ENCODE results near the gene POU6F1. TPM values are rescaled to one million over a fixed set of nuclear protein-coding genes. Genes with fewer than 3 reads are reported as not detected.

POU6F1 gene
- total and polyA plus RNA-seq, 2 of the 8 experiments (the other 6 are each of a cell fraction or from before 2014, with no cell fraction given), result 5.6 to 8.7 TPM

- TF ChIP-seq USF2 (IDR thresholded peaks at IDR 0.05; ENCODE audit: low read length) (peak; percentile 91), RBBP5 (IDR thresholded peaks at IDR 0.05; ENCODE audit: borderline replicate concordance, low read depth, low read length) (peak; percentile 94), CHD1 (IDR thresholded peaks at IDR 0.05; ENCODE audit: low read depth, low read length) (0 out of 2 replicates have a peak, but pooled peaks have one; percentile 25), ATF3 (IDR thresholded peaks at IDR 0.05; ENCODE audit: insufficient read depth, low read depth, low read length) (peak; percentile 52; the same call in 1 of the 2 replicates), SIX5 (IDR thresholded peaks at IDR 0.05; ENCODE audit: low read depth, low read length) (no peak), TAF1 (IDR thresholded peaks at IDR 0.05; ENCODE audit: low read depth, low read length) (peak; percentile 87), POLR2AphosphoS5 (IDR thresholded peaks at IDR 0.05; ENCODE audit: low read depth, low read length) (peak; percentile 81), CHD2 (IDR thresholded peaks at IDR 0.05; ENCODE audit: low read length) (peak; percentile 91), CREB1 (IDR thresholded peaks at IDR 0.05) (peak; percentile 83), TBP (IDR thresholded peaks at IDR 0.05; ENCODE audit: low read depth, low read length) (peak; percentile 60)
- TF ChIP-seq, protein P1, sequence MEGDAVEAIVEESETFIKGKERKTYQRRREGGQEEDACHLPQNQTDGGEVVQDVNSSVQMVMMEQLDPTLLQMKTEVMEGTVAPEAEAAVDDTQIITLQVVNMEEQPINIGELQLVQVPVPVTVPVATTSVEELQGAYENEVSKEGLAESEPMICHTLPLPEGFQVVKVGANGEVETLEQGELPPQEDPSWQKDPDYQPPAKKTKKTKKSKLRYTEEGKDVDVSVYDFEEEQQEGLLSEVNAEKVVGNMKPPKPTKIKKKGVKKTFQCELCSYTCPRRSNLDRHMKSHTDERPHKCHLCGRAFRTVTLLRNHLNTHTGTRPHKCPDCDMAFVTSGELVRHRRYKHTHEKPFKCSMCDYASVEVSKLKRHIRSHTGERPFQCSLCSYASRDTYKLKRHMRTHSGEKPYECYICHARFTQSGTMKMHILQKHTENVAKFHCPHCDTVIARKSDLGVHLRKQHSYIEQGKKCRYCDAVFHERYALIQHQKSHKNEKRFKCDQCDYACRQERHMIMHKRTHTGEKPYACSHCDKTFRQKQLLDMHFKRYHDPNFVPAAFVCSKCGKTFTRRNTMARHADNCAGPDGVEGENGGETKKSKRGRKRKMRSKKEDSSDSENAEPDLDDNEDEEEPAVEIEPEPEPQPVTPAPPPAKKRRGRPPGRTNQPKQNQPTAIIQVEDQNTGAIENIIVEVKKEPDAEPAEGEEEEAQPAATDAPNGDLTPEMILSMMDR (IDR thresholded peaks at IDR 0.05; ENCODE audit: control extremely low read depth in 1 of 3, insufficient read depth in 1 of 3, low read depth in 1 of 3, low read length in 3 of 3), result peak in 1 of 3 experiments; percentile 7; a peak in 1 of 4 replicates
- TF ChIP-seq, protein P2, sequence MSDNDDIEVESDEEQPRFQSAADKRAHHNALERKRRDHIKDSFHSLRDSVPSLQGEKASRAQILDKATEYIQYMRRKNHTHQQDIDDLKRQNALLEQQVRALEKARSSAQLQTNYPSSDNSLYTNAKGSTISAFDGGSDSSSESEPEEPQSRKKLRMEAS (IDR thresholded peaks at IDR 0.05), result no peak; the same call in 1 of the 2 replicates
These were observed 20.9 kb upstream of the POU6F1 start, which contains the start of gene DAZAP2 (continued) for GRCh38 chr12:51238510-51239334.

Measured in H1 (cell line).